B cell (primary cell): ENCODE results near the gene CPEB3.

Experiments used
- CTCF ChIP-seq: fragments of 200-600 bp; IDR thresholded peaks from one replicate; pipeline ENCODE4 v1.8.0; 2022; ENCODE audit warnings: antibody characterized with exemption, mild to moderate bottlenecking
- EZH2 ChIP-seq: IDR thresholded peaks from 2 replicates; pipeline ENCODE4 v1.6.1; 2012; ENCODE audit warnings: borderline replicate concordance, low read depth, mild to moderate bottlenecking, moderate library complexity, low read length; ENCODE audit not compliant: insufficient read depth, poor library complexity, severe bottlenecking

GRCh38 chr10:92052741-92053140, 238.1 kb downstream of the CPEB3 start:
- TF ChIP-seq CTCF (no peak), EZH2 (no peak)
